H1 (cell line): ENCODE results near the gene CRB2. TPM values are rescaled to one million over a fixed set of nuclear protein-coding genes. Genes with fewer than 3 reads are reported as not detected.

Experiments used
- CTCF ChIA-PET: fragments of 300-600 bp; sonication (Branson Sonifier 250); formaldehyde crosslinking; loops from one replicate; lab custom pipeline; 2021; ENCODE audit not compliant: partially characterized antibody; lab: Charles Lee
- POLR2A ChIA-PET: fragments of 300-600 bp; sonication (Branson Sonifier 250); formaldehyde crosslinking; loops from one replicate; lab custom pipeline; 2021; ENCODE audit warnings: inconsistent platforms; ENCODE audit not compliant: partially characterized antibody; lab: Charles Lee
- DNase-seq, 2 experiments: peaks; one replicate each; pipeline versions ENCODE4 v3.0.0 to v3.0.0-alpha.2; 2010 to 2022; ENCODE audit warnings: low spot score in 2 of 2, low read depth in 1 of 2, mixed read lengths in 1 of 2
- FAIRE-seq: peaks from 2 replicates; lab custom pipeline; 2011; peaks lifted over from hg19 to GRCh38; lab: Jason Lieb, UNC
- H2AFZ ChIP-seq: 2 replicates; pipeline ENCODE4 v1.8.1; 2012; ENCODE audit warnings: low read length, inconsistent platforms
- H2AK5ac ChIP-seq: 2 replicates; pipeline ENCODE4 v1.6.1; 2013; ENCODE audit warnings: low read depth, low read length
- H2BK120ac ChIP-seq: replicated peaks from 2 replicates; pipeline ENCODE3; 2013; ENCODE audit warnings: low read depth, low read length, inconsistent platforms
- H2BK12ac ChIP-seq: 2 replicates; pipeline ENCODE4 v1.6.1; 2013; ENCODE audit warnings: low read depth, low read length
- H2BK15ac ChIP-seq: 2 replicates; pipeline ENCODE4 v1.6.1; 2013; ENCODE audit warnings: low read length
- H2BK20ac ChIP-seq: 2 replicates; pipeline ENCODE4 v1.6.1; 2013; ENCODE audit warnings: low read length
- H2BK5ac ChIP-seq: 2 replicates; pipeline ENCODE4 v1.6.1; 2013; ENCODE audit warnings: low read depth, low read length
- H3K14ac ChIP-seq: 2 replicates; pipeline ENCODE4 v1.6.1; 2013; ENCODE audit warnings: inconsistent platforms; ENCODE audit not compliant: insufficient read length
- H3K18ac ChIP-seq: 2 replicates; pipeline ENCODE4 v1.6.1; 2013; ENCODE audit warnings: low read length; ENCODE audit errors: extremely low read depth
- H3K23ac ChIP-seq: 2 replicates; pipeline ENCODE4 v1.6.1; 2013; ENCODE audit warnings: inconsistent platforms; ENCODE audit not compliant: insufficient read length
- H3K23me2 ChIP-seq: 2 replicates; pipeline ENCODE4 v1.6.1; 2013; ENCODE audit warnings: low read depth, low read length
- H3K27ac ChIP-seq: 2 replicates; pipeline ENCODE4 v1.6.1; 2011; ENCODE audit warnings: low read depth, low read length, inconsistent platforms
- H3K27me3 ChIP-seq, 4 experiments: replicated peaks in 1 of 4; 1 replicate in 1 of 4; 2 replicates in 3 of 4; pipeline versions ENCODE4 v1.6.1 to v1.8.1; 2011 to 2013; ENCODE audit warnings: low read length in 3 of 4, mild to moderate bottlenecking in 3 of 4, inconsistent platforms in 2 of 4, mixed read lengths in 2 of 4, moderate library complexity in 1 of 4; ENCODE audit not compliant: control insufficient read depth in 3 of 4, insufficient read depth in 3 of 4; ENCODE audit errors: extremely low read depth in 1 of 4
- H3K36me3 ChIP-seq, 4 experiments: 2 replicates each; pipeline versions ENCODE4 v1.6.1 to v1.8.1; 2011 to 2013; ENCODE audit warnings: mild to moderate bottlenecking in 4 of 4, low read length in 3 of 4, moderate library complexity in 2 of 4, control low read depth in 1 of 4, inconsistent platforms in 1 of 4; ENCODE audit not compliant: insufficient read depth in 4 of 4, control insufficient read depth in 2 of 4
- H3K4ac ChIP-seq: replicated peaks from 2 replicates; pipeline ENCODE3; 2013; ENCODE audit warnings: low read length, low read depth, mixed read lengths, inconsistent platforms; ENCODE audit not compliant: insufficient read length
- H3K4me1 ChIP-seq, 4 experiments: replicated peaks in 1 of 4; 1 replicate in 1 of 4; 2 replicates in 3 of 4; pipeline versions ENCODE4 v1.6.1 to v1.8.1; 2011 to 2013; ENCODE audit warnings: low read length in 3 of 4, inconsistent platforms in 2 of 4, mixed read lengths in 1 of 4; ENCODE audit not compliant: insufficient read depth in 4 of 4, control insufficient read depth in 3 of 4
- H3K4me2 ChIP-seq, 2 experiments: 2 replicates each; pipeline versions ENCODE4 v1.6.1 to v1.8.1; 2011 to 2013; ENCODE audit warnings: low read depth in 2 of 2, low read length in 2 of 2, control low read depth in 1 of 2, inconsistent platforms in 1 of 2, mild to moderate bottlenecking in 1 of 2; ENCODE audit not compliant: insufficient read depth in 1 of 2
- H3K4me3 ChIP-seq, 4 experiments: fragments of 200-600, 300-600 bp in 1 of 4; sonication (generic), shearing (Covaris generic), sonication (Bioruptor Twin) in 1 of 4; 2 replicates each; pipeline versions ENCODE4 v1.5.1 to v1.8.1; 2011 to 2016; ENCODE audit warnings: low read length in 4 of 4, low read depth in 3 of 4, control low read depth in 2 of 4, inconsistent platforms in 2 of 4, mild to moderate bottlenecking in 2 of 4, mixed read lengths in 1 of 4, moderate library complexity in 1 of 4; ENCODE audit not compliant: insufficient read depth in 2 of 4; ENCODE audit errors: extremely low read depth in 1 of 4
- H3K56ac ChIP-seq: replicated peaks from 2 replicates; pipeline ENCODE3; 2013; ENCODE audit warnings: low read depth, mild to moderate bottlenecking, mixed read lengths, low read length, inconsistent platforms; ENCODE audit not compliant: insufficient read length
- H3K79me1 ChIP-seq: 2 replicates; pipeline ENCODE4 v1.6.1; 2013; ENCODE audit warnings: low read depth, low read length, control low read depth
- H3K79me2 ChIP-seq, 2 experiments: 2 replicates each; pipeline versions ENCODE4 v1.6.1 to v1.8.1; 2012 to 2013; ENCODE audit warnings: low read length in 2 of 2, mild to moderate bottlenecking in 2 of 2, inconsistent platforms in 1 of 2; ENCODE audit not compliant: insufficient read depth in 2 of 2, control insufficient read depth in 1 of 2
- H3K9ac ChIP-seq, 4 experiments: replicated peaks in 1 of 4; 1 replicate in 1 of 4; 2 replicates in 3 of 4; pipeline versions ENCODE4 v1.6.1 to v1.8.1; 2011 to 2013; ENCODE audit warnings: low read depth in 3 of 4, low read length in 3 of 4, control low read depth in 2 of 4, mild to moderate bottlenecking in 2 of 4, moderate library complexity in 2 of 4, inconsistent platforms in 1 of 4; ENCODE audit errors: extremely low read depth in 1 of 4
- H3K9me3 ChIP-seq, 2 experiments: 2 replicates each; pipeline versions ENCODE4 v1.6.1 to v1.8.1; 2012 to 2013; ENCODE audit warnings: mild to moderate bottlenecking in 2 of 2, moderate library complexity in 2 of 2, control low read depth in 1 of 2, inconsistent platforms in 1 of 2, low read depth in 1 of 2, low read length in 1 of 2, mixed read lengths in 1 of 2; ENCODE audit not compliant: insufficient read depth in 2 of 2
- H4K20me1 ChIP-seq, 2 experiments: replicated peaks in 1 of 2; 2 replicates each; pipeline versions ENCODE3 to v1.8.1; 2011 to 2013; ENCODE audit warnings: inconsistent platforms in 2 of 2, low read length in 2 of 2, mild to moderate bottlenecking in 1 of 2; ENCODE audit not compliant: insufficient read depth in 2 of 2, control insufficient read depth in 1 of 2
- H4K5ac ChIP-seq: 2 replicates; pipeline ENCODE4 v1.6.1; 2013; ENCODE audit warnings: low read length, low read depth, mixed read lengths, inconsistent platforms; ENCODE audit not compliant: insufficient read length
- H4K8ac ChIP-seq: 2 replicates; pipeline ENCODE4 v1.8.0; 2013; ENCODE audit warnings: mild to moderate bottlenecking, moderate library complexity, low read length, inconsistent platforms; ENCODE audit not compliant: insufficient read depth; ENCODE audit errors: extremely low read depth
- H4K91ac ChIP-seq: replicated peaks from 2 replicates; pipeline ENCODE3; 2013; ENCODE audit warnings: low read length, mixed read lengths, inconsistent platforms; ENCODE audit not compliant: insufficient read length
- ATF3 ChIP-seq: IDR thresholded peaks from 2 replicates; pipeline ENCODE4 v1.6.1; 2011; ENCODE audit warnings: low read depth, mild to moderate bottlenecking, low read length; ENCODE audit not compliant: insufficient read depth
- HDAC6 ChIP-seq: IDR thresholded peaks from one replicate; pipeline ENCODE4 v1.7.1; 2012; ENCODE audit warnings: low read depth, mild to moderate bottlenecking, inconsistent platforms, low read length, moderate library complexity
- KDM1A ChIP-seq: fragments of 200-600, 300-600 bp; sonication (generic); IDR thresholded peaks from 2 replicates; pipeline ENCODE4 v1.7.1; 2016; ENCODE audit warnings: mild to moderate bottlenecking, low read length, borderline replicate concordance
- NANOG ChIP-seq: IDR thresholded peaks from 2 replicates; pipeline ENCODE4 v1.6.1; 2011; ENCODE audit warnings: low read length, low read depth, mild to moderate bottlenecking, inconsistent platforms; ENCODE audit not compliant: insufficient read depth, poor library complexity, severe bottlenecking
- SIX5 ChIP-seq: IDR thresholded peaks from 2 replicates; pipeline ENCODE4 v1.6.1; 2011; ENCODE audit warnings: mild to moderate bottlenecking, low read depth, low read length
- SP2 ChIP-seq: IDR thresholded peaks from 2 replicates; pipeline ENCODE4 v1.6.1; 2012; ENCODE audit warnings: mild to moderate bottlenecking, low read length, inconsistent platforms
- SRF ChIP-seq: IDR thresholded peaks from 2 replicates; pipeline ENCODE4 v1.6.1; 2011; ENCODE audit warnings: mild to moderate bottlenecking, low read depth, low read length, moderate library complexity
- WGBS, 2 experiments: shearing (Covaris generic) in 1 of 2; methylation state at CpG; one replicate each; pipeline versions ENCODE4 v1.1.6 to v1.1.7; 2013 to 2015; ENCODE audit warnings: low lambda C conversion rate in 2 of 2, mixed read lengths in 2 of 2, inconsistent platforms in 1 of 2, low coverage in 1 of 2, missing lambda C conversion rate in 1 of 2; ENCODE audit not compliant: insufficient replicate concordance in 2 of 2, insufficient coverage in 1 of 2, insufficient read length in 1 of 2; ENCODE audit errors: extremely low coverage in 1 of 2, missing lambda C conversion rate in 1 of 2; 5-methylcytosine and 5-hydroxymethylcytosine counted together
- polyA plus RNA-seq, 7 experiments: library from polyadenylated mRNA; depleted of rRNA in 3 of 7; stranded (reverse) in 5 of 7; unstranded in 2 of 7; fragments of >200 nt in 5 of 7; fragments of 200-250 nt in 2 of 7; gene quantifications; 1 replicate in 5 of 7; 2 replicates in 1 of 7; 4 replicates in 1 of 7; pipeline versions ENCODE4 v1.2.1 to v1.2.3, GENCODE V29; 2011 to 2013; ENCODE audit warnings: missing spikeins in 2 of 7, mixed read lengths in 2 of 7
- total RNA-seq: library from RNA; stranded (reverse); fragmentation: NEBNext Ultra II Directional; extraction: Animal tissue kit (Norgen Biotek cat#: 25700); gene quantifications from 2 replicates; pipeline ENCODE4 v1.2.1, GENCODE V29; 2021

Gene CRB2
- total and polyA plus RNA-seq, 2 of the 8 experiments (the other 6 are each of a cell fraction or from before 2014, with no cell fraction given) = 4.0 to 8.4 TPM

- H3K27me3 ChIP-seq = no peaks in the 10 kb centered on the region
- no peak overlapping the region for H2BK20ac ChIP-seq
- H3K4me1 ChIP-seq = peaks cover 0 to 12% (median 7%) of the 10 kb centered on the region in 4 experiments; a peak in 6 of 7 replicates
- no peak overlapping the region for H3K23ac ChIP-seq
- H3K4me2 ChIP-seq = no peak overlapping the region
- no peaks in the 10 kb centered on the region for H3K23me2 ChIP-seq
- no peak overlapping the region for H2AFZ ChIP-seq
- H2AK5ac ChIP-seq = no peak overlapping the region
- H2BK15ac ChIP-seq = no peak overlapping the region
- DNase-seq = no peak
- no peak overlapping the region for H4K8ac ChIP-seq
- H3K14ac ChIP-seq = no peak overlapping the region
- H3K4me3 ChIP-seq = no peak overlapping the region
- H3K4ac ChIP-seq = peak overlapping the region; percentile 15
- no peak overlapping the region for H3K27ac ChIP-seq
- H3K18ac ChIP-seq = no peak overlapping the region
- 86% methylated on average over 10 of the region's 10 CpGs; no CpG with 5 or more reads in 1 of the 2 experiments for WGBS, 2 experiments
- H2BK120ac ChIP-seq = no peak overlapping the region
- no peak for FAIRE-seq
- H3K9me3 ChIP-seq = no peaks in the 10 kb centered on the region
- no peaks in the 10 kb centered on the region; a peak in 1 of 8 replicates for H3K36me3 ChIP-seq
- H4K5ac ChIP-seq = no peak overlapping the region
- TF ChIP-seq NANOG (no peak), HDAC6 (no peak), SIX5 (no peak), ATF3 (no peak), KDM1A (peak; percentile 41; the same call in 1 of the 2 replicates), SP2 (no peak), SRF (no peak)
- TF ChIP-seq, all 59 proteins: peak for 1
- no peak overlapping the region for H2BK12ac ChIP-seq
- no peaks in the 10 kb centered on the region for H4K20me1 ChIP-seq
- H3K79me2 ChIP-seq = no peaks in the 10 kb centered on the region
- H4K91ac ChIP-seq = no peak overlapping the region
- no peak overlapping the region for H3K9ac ChIP-seq
- no peaks in the 10 kb centered on the region for H3K79me1 ChIP-seq
- no peak overlapping the region for H3K56ac ChIP-seq
- no peak overlapping the region for H2BK5ac ChIP-seq
- ChIA-PET CTCF (interaction anchor here (0.9 to 4.9 kb wide), 6 partner anchors 9 to 126 kb away, joined by 3 to 40 read pairs (median 6); no protein-coding TSS in a partner anchor), POLR2A (interaction anchor here (1.3 kb wide), 1 partner anchor 9 kb away, joined by 3 read pairs; no protein-coding TSS in a partner anchor)
Observed at GRCh38 chr9:123408313-123409262, 52.6 kb downstream of the CRB2 start.
